ENCODE results near the gene INO80E.

The INO80E gene

GRCh38 chr16:30003670-30004423 is 7.8 kb downstream of the INO80E start:
- Histone ChIP-seq H3K9ac (ENCODE audit: low read depth in 1 of 2, low read length in 2 of 2) (no peak overlapping the region), H3K36me3 (ENCODE audit: control insufficient read depth in 1 of 2, insufficient read depth in 2 of 2, low read length in 2 of 2) (peaks cover 4 to 33% of the 10 kb centered on the region in 2 donors), H3K27ac (ENCODE audit: low read depth, low read length) (no peak overlapping the region), H3K4me1 (ENCODE audit: control insufficient read depth in 1 of 2, insufficient read depth in 2 of 2, low read length in 2 of 2) (no peaks in the 10 kb centered on the region), H3K9me3 (ENCODE audit: control insufficient read depth in 1 of 2, low read length in 2 of 2) (no peaks in the 10 kb centered on the region), H3K4me3 (ENCODE audit: low read depth in 1 of 2, low read length in 2 of 2) (no peak overlapping the region), H3K27me3 (ENCODE audit: control insufficient read depth in 1 of 2, insufficient read depth in 2 of 2, low read length in 2 of 2) (no peaks in the 10 kb centered on the region)

GRCh38 chr16:30004424-30004776 is 8.4 kb downstream of the INO80E start:
- H3K36me3 ChIP-seq (ENCODE audit: control insufficient read depth in 1 of 2, insufficient read depth in 2 of 2, low read length in 2 of 2): peaks cover 4 to 28% of the 10 kb centered on the region in 2 donors
- no peak overlapping the region for H3K9ac ChIP-seq (ENCODE audit: low read depth in 1 of 2, low read length in 2 of 2)
- H3K4me1 ChIP-seq (ENCODE audit: control insufficient read depth in 1 of 2, insufficient read depth in 2 of 2, low read length in 2 of 2): peaks cover 0 to under 1% of the 10 kb centered on the region in 2 donors
- no peak overlapping the region for H3K4me3 ChIP-seq (ENCODE audit: low read depth in 1 of 2, low read length in 2 of 2)
- H3K27ac ChIP-seq (ENCODE audit: low read depth, low read length): no peak overlapping the region
- no peaks in the 10 kb centered on the region for H3K9me3 ChIP-seq (ENCODE audit: control insufficient read depth in 1 of 2, low read length in 2 of 2)
- peaks cover 0 to 4% of the 10 kb centered on the region in 2 donors for H3K27me3 ChIP-seq (ENCODE audit: control insufficient read depth in 1 of 2, insufficient read depth in 2 of 2, low read length in 2 of 2)

GRCh38 chr16:30004811-30005242 is 8.8 kb downstream of the INO80E start:
- no peak overlapping the region for H3K27ac ChIP-seq (ENCODE audit: low read depth, low read length)
- H3K36me3 ChIP-seq (ENCODE audit: control insufficient read depth in 1 of 2, insufficient read depth in 2 of 2, low read length in 2 of 2): peaks cover 4 to 25% of the 10 kb centered on the region in 2 donors
- H3K9me3 ChIP-seq (ENCODE audit: control insufficient read depth in 1 of 2, low read length in 2 of 2): no peaks in the 10 kb centered on the region
- no peak overlapping the region for H3K9ac ChIP-seq (ENCODE audit: low read depth in 1 of 2, low read length in 2 of 2)
- peaks cover 0 to 4% of the 10 kb centered on the region in 2 donors for H3K4me1 ChIP-seq (ENCODE audit: control insufficient read depth in 1 of 2, insufficient read depth in 2 of 2, low read length in 2 of 2)
- no peak overlapping the region for H3K4me3 ChIP-seq (ENCODE audit: low read depth in 1 of 2, low read length in 2 of 2)
- peaks cover 0 to 6% of the 10 kb centered on the region in 2 donors for H3K27me3 ChIP-seq (ENCODE audit: control insufficient read depth in 1 of 2, insufficient read depth in 2 of 2, low read length in 2 of 2)

GRCh38 chr16:30005341-30006094 is 9.5 kb downstream of the INO80E start:
- Histone ChIP-seq H3K9ac (ENCODE audit: low read depth in 1 of 2, low read length in 2 of 2) (no peak overlapping the region), H3K9me3 (ENCODE audit: control insufficient read depth in 1 of 2, low read length in 2 of 2) (no peaks in the 10 kb centered on the region), H3K4me1 (ENCODE audit: control insufficient read depth in 1 of 2, insufficient read depth in 2 of 2, low read length in 2 of 2) (peaks cover 4 to 5% of the 10 kb centered on the region in 2 donors), H3K27ac (ENCODE audit: low read depth, low read length) (no peak overlapping the region), H3K4me3 (ENCODE audit: low read depth in 1 of 2, low read length in 2 of 2) (no peak overlapping the region), H3K36me3 (ENCODE audit: control insufficient read depth in 1 of 2, insufficient read depth in 2 of 2, low read length in 2 of 2) (peaks cover 4 to 21% of the 10 kb centered on the region in 2 donors), H3K27me3 (ENCODE audit: control insufficient read depth in 1 of 2, insufficient read depth in 2 of 2, low read length in 2 of 2) (peaks cover 7 to 13% of the 10 kb centered on the region in 2 donors)

- H3K4me1 ChIP-seq (ENCODE audit: control insufficient read depth in 1 of 2, insufficient read depth in 2 of 2, low read length in 2 of 2): peaks cover 4 to 7% of the 10 kb centered on the region in 2 donors
- no peak overlapping the region for H3K27ac ChIP-seq (ENCODE audit: low read depth, low read length)
- no peaks in the 10 kb centered on the region for H3K9me3 ChIP-seq (ENCODE audit: control insufficient read depth in 1 of 2, low read length in 2 of 2)
- no peak overlapping the region for H3K9ac ChIP-seq (ENCODE audit: low read depth in 1 of 2, low read length in 2 of 2)
- peaks cover 4 to 16% of the 10 kb centered on the region in 2 donors for H3K36me3 ChIP-seq (ENCODE audit: control insufficient read depth in 1 of 2, insufficient read depth in 2 of 2, low read length in 2 of 2)
- peaks cover 9 to 15% of the 10 kb centered on the region in 2 donors for H3K27me3 ChIP-seq (ENCODE audit: control insufficient read depth in 1 of 2, insufficient read depth in 2 of 2, low read length in 2 of 2)
- H3K4me3 ChIP-seq (ENCODE audit: low read depth in 1 of 2, low read length in 2 of 2): no peak overlapping the region
These were observed 10.0 kb downstream of the INO80E start for GRCh38 chr16:30006095-30006473.

- H3K9ac ChIP-seq (ENCODE audit: low read depth in 1 of 2, low read length in 2 of 2): no peak overlapping the region
- no peak overlapping the region for H3K4me3 ChIP-seq (ENCODE audit: low read depth in 1 of 2, low read length in 2 of 2)
- no peak overlapping the region for H3K27ac ChIP-seq (ENCODE audit: low read depth, low read length)
- H3K27me3 ChIP-seq (ENCODE audit: control insufficient read depth in 1 of 2, insufficient read depth in 2 of 2, low read length in 2 of 2): peaks cover 13 to 19% of the 10 kb centered on the region in 2 donors
- H3K4me1 ChIP-seq (ENCODE audit: control insufficient read depth in 1 of 2, insufficient read depth in 2 of 2, low read length in 2 of 2): peaks cover 4 to 11% of the 10 kb centered on the region in 2 donors
- peaks cover 0 to 10% of the 10 kb centered on the region in 2 donors for H3K36me3 ChIP-seq (ENCODE audit: control insufficient read depth in 1 of 2, insufficient read depth in 2 of 2, low read length in 2 of 2)
- H3K9me3 ChIP-seq (ENCODE audit: control insufficient read depth in 1 of 2, low read length in 2 of 2): no peaks in the 10 kb centered on the region
These were observed 10.8 kb downstream of the INO80E start for GRCh38 chr16:30006659-30007377.

- H3K36me3 ChIP-seq (ENCODE audit: control insufficient read depth in 1 of 2, insufficient read depth in 2 of 2, low read length in 2 of 2): peaks cover 0 to 5% of the 10 kb centered on the region in 2 donors
- H3K27ac ChIP-seq (ENCODE audit: low read depth, low read length): no peak overlapping the region
- no peak overlapping the region for H3K9ac ChIP-seq (ENCODE audit: low read depth in 1 of 2, low read length in 2 of 2)
These were observed 11.4 kb downstream of the INO80E start for GRCh38 chr16:30007378-30007895.

GRCh38 chr16:30009085-30009862 is 13.2 kb downstream of the INO80E start:
- peaks cover 17 to 25% of the 10 kb centered on the region in 2 donors for H3K27me3 ChIP-seq (ENCODE audit: control insufficient read depth in 1 of 2, insufficient read depth in 2 of 2, low read length in 2 of 2)
- H3K4me1 ChIP-seq (ENCODE audit: control insufficient read depth in 1 of 2, insufficient read depth in 2 of 2, low read length in 2 of 2): peaks cover 4 to 11% of the 10 kb centered on the region in 2 donors
- no peak overlapping the region for H3K27ac ChIP-seq (ENCODE audit: low read depth, low read length)
- H3K9ac ChIP-seq (ENCODE audit: low read depth in 1 of 2, low read length in 2 of 2): no peak overlapping the region
- H3K4me3 ChIP-seq (ENCODE audit: low read depth in 1 of 2, low read length in 2 of 2): no peak overlapping the region
- no peaks in the 10 kb centered on the region for H3K9me3 ChIP-seq (ENCODE audit: control insufficient read depth in 1 of 2, low read length in 2 of 2)
- no peaks in the 10 kb centered on the region for H3K36me3 ChIP-seq (ENCODE audit: control insufficient read depth in 1 of 2, insufficient read depth in 2 of 2, low read length in 2 of 2)

More at GRCh38 chr16:30007378-30007895, 11.4 kb downstream of the INO80E start:
- Histone ChIP-seq H3K27me3 (ENCODE audit: control insufficient read depth in 1 of 2, insufficient read depth in 2 of 2, low read length in 2 of 2) (peaks cover 17 to 25% of the 10 kb centered on the region in 2 donors), H3K9me3 (ENCODE audit: control insufficient read depth in 1 of 2, low read length in 2 of 2) (no peaks in the 10 kb centered on the region), H3K4me3 (ENCODE audit: low read depth in 1 of 2, low read length in 2 of 2) (no peak overlapping the region), H3K4me1 (ENCODE audit: control insufficient read depth in 1 of 2, insufficient read depth in 2 of 2, low read length in 2 of 2) (peaks cover 4 to 11% of the 10 kb centered on the region in 2 donors)

- peaks cover 17 to 25% of the 10 kb centered on the region in 2 donors for H3K27me3 ChIP-seq (ENCODE audit: control insufficient read depth in 1 of 2, insufficient read depth in 2 of 2, low read length in 2 of 2)
- no peak overlapping the region for H3K27ac ChIP-seq (ENCODE audit: low read depth, low read length)
- H3K9ac ChIP-seq (ENCODE audit: low read depth in 1 of 2, low read length in 2 of 2): no peak overlapping the region
- H3K4me3 ChIP-seq (ENCODE audit: low read depth in 1 of 2, low read length in 2 of 2): no peak overlapping the region
- H3K36me3 ChIP-seq (ENCODE audit: control insufficient read depth in 1 of 2, insufficient read depth in 2 of 2, low read length in 2 of 2): no peaks in the 10 kb centered on the region
- peaks cover 4 to 11% of the 10 kb centered on the region in 2 donors for H3K4me1 ChIP-seq (ENCODE audit: control insufficient read depth in 1 of 2, insufficient read depth in 2 of 2, low read length in 2 of 2)
- H3K9me3 ChIP-seq (ENCODE audit: control insufficient read depth in 1 of 2, low read length in 2 of 2): no peaks in the 10 kb centered on the region
These were observed 14.2 kb downstream of the INO80E start for GRCh38 chr16:30009990-30010843.
